EH (cell line): ENCODE results near the gene HACD2.
"Not testable (repeated sequence)": the region's sequence is repeated elsewhere in the genome, so short reads cannot be mapped to it uniquely, and the experiment has no call there.

Experiments used
- DNase-seq: peaks from one replicate; pipeline ENCODE4 v3.0.0-alpha.2; 2015; ENCODE audit warnings: low read depth

HACD2 gene

DNA sequence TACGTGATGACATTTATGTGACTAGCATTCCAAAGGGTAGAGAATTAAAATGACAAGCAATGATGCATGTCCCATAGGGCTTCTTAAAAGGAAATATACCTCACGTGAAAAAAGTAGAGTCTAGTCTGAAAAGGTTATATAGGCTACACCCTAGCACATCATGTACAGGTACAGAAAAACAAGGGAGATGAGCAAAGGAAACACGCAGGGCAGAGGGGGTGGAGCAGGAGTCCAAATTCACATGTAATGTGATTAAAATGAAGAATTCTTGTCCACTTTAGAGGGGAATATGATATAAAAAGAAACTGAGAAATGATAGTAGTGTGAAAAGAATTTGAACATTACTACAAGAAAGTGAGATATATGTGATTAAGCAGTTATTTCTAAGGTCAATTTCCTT lies 59.4 kb downstream of the HACD2 start:
- no peak for DNase-seq

DNA sequence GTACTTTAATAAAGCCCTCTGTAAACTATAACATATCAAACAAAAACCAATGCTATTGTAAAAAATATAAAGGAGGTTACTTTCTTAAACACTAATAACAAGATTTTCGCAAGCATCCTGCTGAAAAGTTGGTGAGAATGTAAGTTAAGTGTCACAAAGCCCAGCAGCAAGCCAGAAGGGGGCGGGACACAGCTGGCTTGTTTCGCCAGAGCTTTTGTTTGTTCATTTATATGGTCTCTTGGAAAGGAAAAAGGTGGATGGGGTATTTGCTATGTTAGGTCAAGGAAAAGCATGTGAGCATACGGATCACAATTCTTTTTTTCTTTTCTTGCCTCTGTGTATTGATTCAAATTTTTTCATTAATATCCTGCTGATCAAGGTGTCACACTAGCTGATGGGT lies 59.9 kb downstream of the HACD2 start:
- no peak for DNase-seq

DNA sequence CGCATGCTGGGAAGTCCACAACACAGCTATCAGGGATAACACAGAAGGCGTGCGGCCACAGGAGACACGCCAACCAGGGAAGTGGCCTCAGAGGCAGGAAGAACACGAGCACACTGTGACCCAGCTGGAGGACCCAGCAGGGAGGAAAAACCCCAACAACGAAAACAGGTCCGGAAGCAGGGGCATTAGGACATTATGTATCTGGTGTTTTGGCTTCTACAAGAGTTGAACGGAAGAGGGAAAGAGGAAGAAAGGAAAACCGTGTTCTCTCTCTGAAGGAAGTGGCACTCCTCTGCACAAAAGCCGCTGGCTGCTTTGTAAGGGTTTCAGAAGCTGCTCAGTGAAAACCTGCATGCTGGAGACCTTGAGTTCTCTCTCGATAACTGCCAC lies 61.8 kb downstream of the HACD2 start:
- DNase-seq: no peak

DNA sequence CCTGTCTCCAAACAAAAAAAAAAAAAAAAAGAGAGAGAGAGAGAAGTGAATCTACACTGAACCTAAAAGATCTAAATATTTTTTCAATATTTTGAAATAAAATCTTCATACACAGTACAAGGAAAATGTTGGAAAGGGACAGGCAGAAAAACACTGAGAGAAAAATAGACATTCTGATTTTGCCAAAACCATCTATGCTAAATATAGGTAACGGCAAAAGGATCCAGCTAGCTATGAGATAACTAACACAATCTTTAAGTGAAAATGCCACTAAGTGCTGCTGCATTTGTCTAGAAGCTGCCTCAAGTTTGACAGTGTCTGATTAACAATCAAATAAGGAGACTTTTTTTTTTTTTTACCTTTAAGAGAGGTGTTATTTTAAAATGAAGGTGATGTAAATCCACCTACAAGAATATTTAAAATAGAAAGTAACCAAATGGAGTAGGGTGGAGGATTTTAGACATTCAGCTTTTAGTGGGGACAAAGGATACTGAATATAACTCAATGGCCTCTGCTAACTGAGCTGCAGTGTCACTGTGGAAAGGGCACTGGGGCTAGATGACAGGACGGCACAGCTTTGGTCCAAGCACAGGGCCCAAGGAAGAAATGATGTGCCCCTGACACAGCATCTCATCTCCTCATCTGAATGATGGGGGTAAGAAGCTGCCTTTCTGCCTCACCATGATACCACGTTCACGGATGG lies 62.4 kb downstream of the HACD2 start:
- DNase-seq: no peak

DNA sequence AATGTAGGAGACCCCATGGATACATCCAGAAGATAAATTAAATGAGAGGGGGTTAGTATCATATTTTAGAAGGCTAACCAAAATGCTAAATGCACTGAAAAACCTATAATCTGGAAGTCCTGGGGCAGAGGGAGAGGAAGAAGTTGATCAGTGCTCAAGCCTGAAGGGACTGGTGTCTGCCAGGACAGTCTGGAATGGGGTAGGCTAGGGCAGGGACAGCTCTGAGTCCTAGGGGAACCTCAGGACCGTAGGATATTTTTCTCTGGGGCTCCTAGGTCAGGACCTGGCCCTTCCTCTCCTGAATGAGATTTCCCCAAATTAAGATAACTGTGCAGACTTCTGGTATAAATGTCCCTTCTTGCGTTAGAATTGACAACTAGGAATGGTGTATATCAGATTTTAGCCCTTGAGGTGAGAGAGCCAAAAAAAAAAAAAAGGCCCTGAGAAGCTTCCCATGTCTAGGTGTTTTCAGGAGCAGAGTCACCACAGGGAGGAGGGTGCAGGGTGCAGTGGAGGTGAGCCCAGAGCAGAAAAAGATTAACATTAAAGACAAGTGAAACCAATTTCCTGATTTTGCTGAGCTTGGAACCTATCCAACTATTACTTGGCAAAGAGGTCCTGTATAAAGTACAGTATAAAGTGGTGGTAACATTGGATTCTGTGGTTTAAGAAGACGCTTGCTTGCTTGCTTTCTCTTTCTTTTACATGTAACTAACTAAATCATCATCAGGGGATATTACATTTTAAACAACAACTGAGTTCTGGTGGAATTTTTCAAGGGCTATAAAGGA lies 63.5 kb downstream of the HACD2 start:
- peak; percentile 35 for DNase-seq

DNA sequence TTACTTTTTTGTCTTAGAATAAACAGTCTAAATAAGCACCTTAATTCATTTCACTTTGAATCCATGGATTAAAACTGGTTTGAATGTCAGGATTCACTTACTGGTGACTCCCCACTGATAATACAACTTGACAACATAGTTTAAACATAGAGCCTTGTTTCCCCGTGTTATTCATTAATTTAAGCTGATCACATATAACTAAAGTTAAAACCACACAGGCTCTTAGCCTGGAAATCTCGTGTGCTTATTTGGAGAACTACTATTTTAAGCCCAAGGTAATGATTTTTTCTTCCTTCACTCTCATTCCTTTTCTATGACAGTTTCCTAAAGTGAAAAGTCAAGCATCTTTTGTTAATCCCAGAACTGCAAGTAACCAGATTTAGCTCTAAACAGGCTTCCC lies 64.2 kb downstream of the HACD2 start:
- DNase-seq: peak; percentile 33

DNA sequence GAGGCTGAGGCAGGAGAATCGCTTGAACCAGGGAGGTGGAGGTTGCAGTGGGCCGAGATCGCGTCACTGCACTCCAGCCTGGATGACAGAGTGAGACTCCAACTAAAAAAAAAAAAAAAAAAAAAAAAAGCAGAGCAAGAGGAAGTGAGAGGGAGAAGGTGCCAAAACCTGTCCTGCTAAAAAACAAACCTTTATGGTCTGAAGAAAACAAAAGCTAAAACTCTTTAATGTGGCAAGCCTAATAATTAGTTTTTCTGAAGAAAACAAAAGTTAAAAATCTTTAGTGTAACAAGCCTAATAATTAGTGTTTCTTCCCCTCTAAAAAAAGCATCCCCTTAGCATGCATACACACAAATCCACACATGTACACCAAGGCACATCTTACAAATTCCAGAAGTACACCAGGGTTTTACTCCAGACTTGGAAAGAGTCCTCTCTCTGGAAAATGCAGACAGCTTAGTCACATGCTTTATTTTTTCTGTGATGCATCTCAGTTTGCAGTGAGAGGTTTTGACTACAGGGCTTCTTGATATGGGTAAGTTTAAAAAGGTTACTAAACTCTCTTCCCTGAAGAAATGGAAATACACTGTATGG lies 65.9 kb downstream of the HACD2 start:
- peak; percentile 34 for DNase-seq

DNA sequence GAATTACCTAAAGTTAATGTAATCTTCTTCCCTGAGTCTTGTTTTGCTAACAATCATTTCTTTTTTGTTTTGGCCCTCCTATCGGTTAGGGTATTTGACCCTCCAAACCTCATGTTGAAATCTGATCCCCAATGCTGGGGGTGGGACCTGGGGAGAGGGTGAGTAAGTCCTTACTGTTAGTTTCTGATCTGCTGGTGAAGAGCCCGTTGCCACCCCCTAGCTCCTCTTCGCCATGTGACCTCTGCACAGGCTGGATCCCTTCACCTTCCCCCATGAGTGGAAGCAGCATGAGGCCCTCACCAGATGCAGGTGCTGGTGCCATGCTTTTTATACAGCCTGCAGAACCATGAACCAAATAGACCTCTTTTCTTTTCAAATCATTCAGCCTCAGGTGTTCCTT lies 73.1 kb downstream of the HACD2 start:
- no peak for DNase-seq

DNA sequence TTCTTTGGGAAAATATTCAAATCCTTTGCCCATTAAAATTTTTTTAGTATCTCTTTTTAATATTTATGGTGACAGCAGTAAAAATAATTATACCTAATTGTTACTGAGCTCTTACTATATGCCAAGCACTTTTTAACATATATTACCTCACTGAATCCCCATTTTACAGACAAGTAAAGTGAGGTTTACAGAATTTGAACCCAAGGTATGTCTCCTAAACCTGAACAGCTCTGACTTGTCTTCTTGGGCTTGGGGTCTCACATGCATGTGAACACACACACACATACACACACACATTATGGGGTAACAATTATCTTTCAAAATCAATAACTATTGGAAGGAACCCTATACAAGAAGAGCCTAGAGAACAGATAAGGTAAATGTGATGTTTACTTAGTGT lies 73.8 kb downstream of the HACD2 start:
- no peak for DNase-seq

DNA sequence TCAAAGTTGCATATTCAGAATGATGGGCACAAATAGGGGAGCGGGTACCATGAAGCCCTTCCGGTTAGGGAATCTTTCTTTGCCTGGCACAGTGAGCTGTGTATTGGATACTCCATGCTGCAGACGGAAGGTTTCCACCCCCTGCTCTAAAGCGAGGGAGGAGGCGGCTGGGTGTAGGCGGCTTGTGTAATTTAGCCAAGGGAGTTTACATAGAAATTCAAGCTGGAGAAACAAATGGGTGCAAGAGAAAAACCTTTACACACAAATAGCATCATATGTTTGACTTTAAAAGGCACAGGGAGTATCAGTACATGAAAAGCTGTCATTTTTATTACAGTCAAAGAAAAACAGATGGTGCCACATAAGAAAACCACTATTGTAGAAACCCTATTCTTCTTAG lies 76.7 kb downstream of the HACD2 start:
- no peak for DNase-seq

DNA sequence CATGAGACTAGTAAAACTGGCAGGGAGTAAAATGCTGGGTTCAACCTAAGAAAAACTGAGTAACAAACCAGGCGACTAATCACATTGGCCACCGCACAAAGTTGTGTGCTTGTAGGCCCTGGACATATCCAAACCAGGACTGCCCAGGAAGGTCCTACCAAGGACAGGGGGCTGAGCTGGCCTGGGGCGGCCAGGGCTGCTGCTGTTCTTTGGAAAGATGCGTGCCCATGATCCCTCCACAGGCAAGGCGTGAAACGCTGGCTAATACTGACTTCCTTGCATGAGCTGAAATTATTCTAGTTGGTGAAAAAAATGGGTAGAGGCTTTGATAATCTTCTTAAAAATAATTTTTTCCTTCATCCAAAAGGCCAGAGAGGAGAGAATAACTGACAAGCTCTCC lies 79.0 kb downstream of the HACD2 start:
- DNase-seq: no peak

DNA sequence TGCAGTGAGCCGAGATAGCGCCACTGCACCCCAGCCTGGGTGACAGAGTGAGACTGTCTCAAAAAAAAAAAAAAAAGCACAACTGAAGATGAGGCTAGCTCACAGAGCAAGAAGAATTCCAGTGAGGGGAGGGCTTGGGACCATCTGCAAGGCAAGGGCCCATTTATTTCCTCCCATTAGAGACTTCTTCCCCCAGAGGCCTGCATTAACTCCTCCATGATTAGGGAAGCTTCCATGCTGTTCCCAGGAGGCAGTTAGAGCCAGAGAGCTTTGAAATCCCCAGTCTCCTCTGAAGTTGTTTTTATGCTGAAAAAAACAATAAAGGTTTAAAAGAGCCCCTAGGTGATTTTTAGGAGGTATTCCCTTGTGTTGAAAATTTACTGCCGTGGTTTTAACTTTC lies 81.7 kb downstream of the HACD2 start:
- no peak for DNase-seq

DNA sequence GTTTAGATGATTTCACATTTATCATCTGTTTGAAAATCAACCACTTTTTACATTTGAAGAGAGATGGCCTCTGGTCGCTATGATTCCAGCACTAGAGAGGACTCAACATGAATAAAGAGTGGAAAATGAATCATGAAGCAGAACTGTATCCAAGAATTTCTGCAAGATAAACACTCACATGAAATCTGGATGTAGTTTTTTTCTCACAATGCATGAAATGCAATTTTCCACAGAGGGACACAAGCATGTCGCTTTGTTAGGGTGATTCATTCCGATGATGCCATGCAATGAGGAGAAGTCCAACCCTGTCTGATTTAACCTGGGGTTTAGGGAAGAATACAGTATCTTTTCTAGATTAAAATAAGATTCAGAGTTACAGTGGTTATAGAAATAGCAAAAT lies 85.5 kb downstream of the HACD2 start:
- peak; percentile 85 for DNase-seq

DNA sequence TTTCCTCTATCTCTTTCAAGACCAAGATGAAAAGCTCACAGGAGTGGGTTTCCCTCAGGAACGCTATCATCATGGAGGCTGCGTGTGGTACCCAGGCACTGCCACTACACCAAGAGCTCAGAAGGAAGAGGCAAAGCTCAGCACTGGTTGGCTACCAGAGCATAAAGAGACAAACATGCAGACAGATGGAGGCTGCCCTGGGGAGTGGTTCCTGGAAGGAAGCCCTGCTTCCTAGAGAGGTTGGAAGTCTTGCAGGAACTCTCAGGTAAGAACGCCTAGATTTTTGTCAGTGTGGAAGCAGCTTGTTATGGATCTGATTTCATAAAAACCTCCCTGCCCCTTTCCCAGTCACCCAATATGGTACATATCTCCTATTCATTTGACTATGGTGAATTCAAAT lies 86.1 kb downstream of the HACD2 start:
- no peak for DNase-seq

DNA sequence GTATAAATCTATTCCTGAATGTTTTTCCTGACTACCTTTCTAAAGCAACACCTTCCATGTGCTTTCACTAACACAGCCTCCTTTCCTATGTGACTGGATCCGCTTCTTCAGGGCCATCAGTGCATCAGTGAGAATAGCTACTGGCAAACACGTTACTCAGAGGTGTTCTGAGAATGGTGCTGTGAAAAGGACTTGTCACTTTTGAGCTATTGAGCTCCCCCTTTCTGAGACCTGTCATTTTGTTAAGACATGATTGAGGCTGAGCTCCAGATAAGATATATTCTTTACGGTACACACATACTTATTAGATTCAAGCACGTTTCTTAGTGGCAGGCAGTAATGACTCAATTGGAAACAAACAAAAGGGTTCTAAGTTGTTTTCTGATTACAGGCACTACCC lies 90.9 kb downstream of the HACD2 start:
- no peak for DNase-seq

DNA sequence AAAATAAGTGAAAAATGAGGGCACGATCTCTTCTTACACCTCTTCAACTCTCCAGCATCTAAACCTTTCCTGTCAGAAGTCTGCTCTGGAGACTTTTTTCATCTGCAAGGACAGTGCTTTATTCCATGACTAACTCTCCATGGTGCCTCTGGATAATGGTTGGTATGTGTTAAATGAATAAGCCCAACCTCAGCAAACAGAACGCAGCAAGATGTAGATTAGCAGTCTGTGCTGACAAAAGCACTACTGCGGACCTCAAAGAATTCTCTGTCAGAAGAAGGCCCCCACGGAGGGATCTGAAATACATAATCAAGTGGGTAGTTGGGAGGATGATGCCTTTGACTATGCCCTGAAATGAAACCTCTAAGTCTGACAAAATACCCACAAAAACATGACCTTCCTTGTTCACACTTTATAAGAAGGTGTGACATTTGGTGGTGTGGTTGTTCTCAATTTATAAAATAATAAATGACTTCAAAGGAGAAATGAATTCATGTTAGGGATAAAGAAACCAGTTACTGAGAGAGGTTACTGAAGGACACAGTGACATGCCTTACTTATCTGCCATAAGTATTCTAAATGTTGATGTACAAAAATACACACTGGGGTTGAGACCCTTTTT lies 92.8 kb downstream of the HACD2 start:
- no peak for DNase-seq

DNA sequence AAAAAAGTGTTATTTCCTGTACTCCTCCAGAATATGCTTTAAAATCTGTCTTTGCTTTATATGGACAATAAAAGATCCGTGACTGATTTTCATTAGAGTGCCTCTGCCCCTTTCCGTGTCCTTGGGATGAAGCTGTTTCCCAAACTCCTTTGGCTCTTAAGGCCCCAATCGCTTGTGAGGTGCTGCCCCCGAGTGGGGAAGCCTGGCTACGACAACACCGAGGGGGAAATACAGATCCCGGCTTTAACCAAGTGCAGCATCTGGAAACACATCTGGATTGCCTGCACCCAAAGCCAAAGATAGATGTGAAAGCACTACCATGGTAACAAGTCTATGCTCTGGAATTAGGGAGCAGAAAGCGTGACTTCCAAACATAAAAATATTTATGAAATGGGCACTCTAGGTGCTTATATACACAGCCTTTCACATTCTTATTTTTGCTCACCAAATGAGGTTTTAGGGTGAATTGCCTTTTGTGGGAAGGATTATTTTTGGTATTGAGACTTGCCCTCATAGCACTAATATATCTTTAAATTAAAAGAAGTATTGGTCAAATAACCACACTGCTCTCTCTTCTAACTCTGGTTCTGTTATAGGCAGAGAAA lies 95.4 kb downstream of the HACD2 start:
- peak; percentile 66 for DNase-seq

DNA sequence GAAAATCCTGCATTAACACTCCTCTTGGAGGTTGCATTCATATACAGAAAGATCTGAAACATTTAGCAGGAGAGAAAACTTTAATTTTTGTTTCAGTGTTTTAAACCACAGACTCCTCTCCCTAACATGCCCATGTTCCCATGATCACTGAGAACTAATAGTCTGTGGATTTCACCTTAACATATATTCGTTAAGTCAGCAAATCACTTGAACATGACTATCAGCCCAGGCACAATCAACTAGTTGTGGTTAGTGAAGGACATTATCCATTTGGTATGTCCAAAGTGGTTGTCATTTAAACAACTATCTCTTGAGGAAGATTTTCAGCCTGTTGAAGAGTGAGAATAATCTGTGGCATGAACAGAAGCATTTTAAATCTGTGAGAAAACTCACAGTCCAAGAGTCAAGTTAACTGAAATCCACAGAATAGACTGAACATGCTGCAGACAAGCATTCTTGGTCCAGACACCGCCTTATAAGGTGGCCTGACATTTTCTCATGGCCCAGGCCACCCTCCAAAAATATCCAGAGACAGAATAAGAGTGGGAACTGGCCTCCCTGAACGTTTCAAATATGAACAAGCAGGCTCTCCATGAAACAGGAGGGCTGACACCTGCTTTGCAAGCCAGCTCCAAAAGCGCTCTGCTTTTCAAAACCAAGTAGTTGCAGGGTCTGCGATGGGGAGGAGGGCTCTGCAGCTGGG lies 96.1 kb downstream of the HACD2 start:
- peak; percentile 3 for DNase-seq

DNA sequence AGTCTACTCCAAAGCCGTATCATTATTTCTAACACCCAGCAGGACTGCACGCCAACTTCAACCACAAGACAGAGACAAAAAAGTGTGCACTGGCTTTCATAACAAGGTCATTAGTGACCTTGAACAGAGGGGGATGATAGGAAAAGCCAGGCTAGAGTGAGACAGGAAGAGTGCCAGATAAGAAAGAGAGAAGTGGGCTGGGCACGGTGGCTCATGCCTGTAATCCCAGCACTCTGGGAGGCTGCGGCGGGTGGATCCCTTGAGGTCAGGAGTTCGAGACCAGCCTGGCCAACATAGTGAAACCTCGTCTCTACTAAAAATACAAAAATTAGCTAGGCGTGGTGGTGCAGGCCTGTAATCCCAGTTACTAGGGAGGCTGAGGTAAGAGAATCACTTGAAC lies 97.8 kb downstream of the HACD2 start:
- DNase-seq: not testable (repeated sequence)

DNA sequence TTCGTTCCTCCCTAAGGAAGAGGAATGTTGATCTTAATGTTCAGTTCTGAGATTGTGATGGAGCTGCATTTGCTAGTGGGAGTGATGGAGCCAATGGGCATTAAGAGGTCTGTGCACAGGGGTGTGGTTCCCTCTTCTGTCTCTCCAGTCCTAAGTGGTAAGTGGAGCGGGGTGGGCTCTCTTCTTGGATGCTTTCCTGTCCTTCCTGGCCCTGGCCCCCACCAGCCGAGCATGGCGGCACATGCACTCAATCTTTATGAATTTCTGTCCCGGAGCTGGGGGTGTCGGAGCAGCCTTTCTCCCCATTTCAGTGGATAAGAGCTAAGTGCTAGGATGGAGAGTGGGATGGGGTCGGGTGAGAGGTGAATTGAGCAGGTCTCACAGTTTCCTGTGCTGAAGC lies 98.4 kb downstream of the HACD2 start:
- DNase-seq: no peak

DNA sequence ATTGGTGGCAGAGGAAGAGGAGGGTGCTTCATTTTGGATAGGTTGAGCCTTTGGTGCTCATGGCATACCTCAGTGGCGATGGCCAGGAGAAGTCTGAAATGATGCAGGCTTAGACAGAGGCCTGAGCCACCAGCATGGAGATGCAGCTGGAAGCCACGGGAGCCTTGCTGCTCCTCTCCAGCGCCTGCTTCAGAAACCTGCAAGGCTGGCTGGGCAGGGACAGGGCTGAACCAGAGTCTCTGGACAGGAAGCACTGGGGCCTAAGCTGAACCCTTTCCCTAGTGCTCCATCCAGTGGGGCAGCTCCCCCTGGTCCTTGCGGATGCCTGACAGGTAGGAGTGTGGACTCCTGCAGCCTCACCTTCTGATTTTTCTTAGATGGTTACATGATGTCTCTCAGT lies 99.3 kb downstream of the HACD2 start:
- DNase-seq: no peak

DNA sequence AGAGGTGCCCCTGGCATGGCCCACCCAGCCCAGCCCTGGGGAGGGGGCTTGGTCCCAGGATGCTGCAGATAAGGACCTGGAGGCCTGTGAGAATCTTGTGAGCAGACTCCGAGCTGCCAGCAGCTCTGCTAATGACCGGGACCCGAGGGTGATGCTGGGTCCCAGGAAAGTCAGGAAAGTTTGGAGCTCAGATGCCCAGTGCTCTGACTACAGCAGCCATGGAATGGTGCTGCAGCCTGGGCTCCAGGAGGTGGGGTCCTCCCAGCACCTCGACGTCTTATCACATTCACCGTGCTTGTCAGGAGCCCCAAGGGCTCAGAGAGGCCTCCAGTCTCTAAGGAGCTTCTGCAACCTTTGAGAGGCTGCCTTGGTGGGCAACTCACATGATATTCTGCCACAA lies 101.7 kb downstream of the HACD2 start:
- no peak for DNase-seq
